MCF 10A (cell line): ENCODE data around the gene TDRD12. TPM values are rescaled to one million over a fixed set of nuclear protein-coding genes. Genes with fewer than 3 reads are reported as not detected.

Experiments used
- BruUV-seq: library from RNA; stranded (reverse); fragments of 400-500 nt; replicated peaks from 2 replicates; lab custom pipeline; 2021; lab: Mats Ljungman, UMichigan
- CTCF ChIA-PET: fragments of 300-600 bp; sonication (Branson Sonifier 250); formaldehyde crosslinking; extraction: SDS; loops from one replicate; lab custom pipeline; 2021; ENCODE audit warnings: antibody characterized with exemption, inconsistent platforms; lab: Yijun Ruan, JAX
- POLR2A ChIA-PET: fragments of 300-600, 350-650 bp; sonication (Branson Sonifier 250); formaldehyde crosslinking; extraction: SDS; loops from one replicate; lab custom pipeline; 2020; ENCODE audit warnings: antibody characterized with exemption, inconsistent platforms; lab: Yijun Ruan, JAX
- DNase-seq: peaks from one replicate; pipeline ENCODE4 v3.0.0-alpha.2; 2018; ENCODE audit not compliant: unreplicated experiment
- H3K27ac Mint-ChIP-seq: one replicate; pipeline ENCODE4 v1.8.0; 2022; ENCODE audit warnings: mild to moderate bottlenecking, low read depth, mixed read lengths; ENCODE audit not compliant: unreplicated experiment
- H3K27me3 Mint-ChIP-seq: one replicate; pipeline ENCODE4 v1.8.0; 2022; ENCODE audit warnings: mixed read lengths; ENCODE audit not compliant: insufficient read depth, unreplicated experiment
- H3K36me3 Mint-ChIP-seq: one replicate; pipeline ENCODE4 v1.8.0; 2022; ENCODE audit warnings: mild to moderate bottlenecking, moderate library complexity, mixed read lengths; ENCODE audit not compliant: insufficient read depth, unreplicated experiment
- H3K4me1 Mint-ChIP-seq: one replicate; pipeline ENCODE4 v1.8.0; 2022; ENCODE audit warnings: mixed read lengths; ENCODE audit not compliant: insufficient read depth, unreplicated experiment
- H3K4me3 Mint-ChIP-seq: one replicate; pipeline ENCODE4 v1.8.0; 2022; ENCODE audit warnings: mild to moderate bottlenecking, moderate library complexity, mixed read lengths; ENCODE audit not compliant: unreplicated experiment
- H3K9me3 Mint-ChIP-seq: one replicate; pipeline ENCODE4 v1.8.0; 2022; ENCODE audit warnings: mixed read lengths; ENCODE audit not compliant: unreplicated experiment
- intact Hi-C: fragments of 100-400 bp; cut with micrococcal nuclease; formaldehyde crosslinking; loops from 2 replicates; pipeline ENCODE4 v1.14.1; 2022
- total RNA-seq: library from RNA; stranded (reverse); gene quantifications from 2 replicates; pipeline ENCODE4 v1.2.3, GENCODE V29; 2022
- TF ChIP-seq, protein P1 (sequence below): fragments of 200-600 bp; IDR thresholded peaks from one replicate; pipeline ENCODE4 v1.8.0; 2022; ENCODE audit warnings: antibody characterized with exemption, mild to moderate bottlenecking; ENCODE audit not compliant: unreplicated experiment

Gene TDRD12
- total RNA-seq, 1 experiment from 2014 or later = 0.14 TPM

DNA sequence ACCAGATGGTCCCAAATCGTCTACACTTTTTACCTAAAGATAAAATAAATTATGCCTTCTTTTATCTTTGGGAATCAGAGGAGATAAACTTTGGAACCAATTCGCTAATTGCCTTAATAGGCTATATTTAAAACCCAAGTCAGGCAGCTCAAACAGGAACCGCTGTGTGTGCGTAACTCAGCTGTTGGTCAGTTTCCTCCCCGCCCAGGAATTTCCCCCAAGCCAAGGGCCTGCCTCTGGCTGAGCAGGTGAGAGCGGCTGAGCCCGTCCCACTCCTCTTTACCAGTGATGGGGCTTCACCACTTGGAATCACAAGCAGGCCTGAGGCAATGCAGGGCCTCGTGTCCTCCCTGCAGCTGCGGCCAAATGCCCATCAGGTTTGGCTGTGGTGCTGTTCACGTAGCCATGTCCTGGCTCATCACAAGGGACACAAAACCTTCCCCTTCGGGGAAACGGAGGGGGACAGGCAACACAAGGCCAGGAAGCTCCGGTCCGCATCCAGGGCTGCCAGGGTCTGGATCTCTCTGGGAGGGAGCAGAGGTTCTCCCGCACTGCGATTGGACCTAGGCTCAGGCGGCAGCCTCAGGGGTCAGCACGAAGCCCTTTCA, 150.5 kb downstream of the TDRD12 start:
- no TSS peak for BruUV-seq
- DNase-seq = no peak
- ChIA-PET POLR2A (no interaction called here), CTCF (no interaction called here)
- H3K9me3 Mint-ChIP-seq = no peaks in the 10 kb centered on the region
- intact Hi-C loops = no loop called here
- H3K27ac Mint-ChIP-seq = no peak overlapping the region
- H3K36me3 Mint-ChIP-seq = peaks cover 7% of the 10 kb centered on the region
- no peaks in the 10 kb centered on the region for H3K27me3 Mint-ChIP-seq
- TF ChIP-seq, protein P1, sequence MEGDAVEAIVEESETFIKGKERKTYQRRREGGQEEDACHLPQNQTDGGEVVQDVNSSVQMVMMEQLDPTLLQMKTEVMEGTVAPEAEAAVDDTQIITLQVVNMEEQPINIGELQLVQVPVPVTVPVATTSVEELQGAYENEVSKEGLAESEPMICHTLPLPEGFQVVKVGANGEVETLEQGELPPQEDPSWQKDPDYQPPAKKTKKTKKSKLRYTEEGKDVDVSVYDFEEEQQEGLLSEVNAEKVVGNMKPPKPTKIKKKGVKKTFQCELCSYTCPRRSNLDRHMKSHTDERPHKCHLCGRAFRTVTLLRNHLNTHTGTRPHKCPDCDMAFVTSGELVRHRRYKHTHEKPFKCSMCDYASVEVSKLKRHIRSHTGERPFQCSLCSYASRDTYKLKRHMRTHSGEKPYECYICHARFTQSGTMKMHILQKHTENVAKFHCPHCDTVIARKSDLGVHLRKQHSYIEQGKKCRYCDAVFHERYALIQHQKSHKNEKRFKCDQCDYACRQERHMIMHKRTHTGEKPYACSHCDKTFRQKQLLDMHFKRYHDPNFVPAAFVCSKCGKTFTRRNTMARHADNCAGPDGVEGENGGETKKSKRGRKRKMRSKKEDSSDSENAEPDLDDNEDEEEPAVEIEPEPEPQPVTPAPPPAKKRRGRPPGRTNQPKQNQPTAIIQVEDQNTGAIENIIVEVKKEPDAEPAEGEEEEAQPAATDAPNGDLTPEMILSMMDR = no peak
- no peaks in the 10 kb centered on the region for H3K4me1 Mint-ChIP-seq
- no peak overlapping the region for H3K4me3 Mint-ChIP-seq

DNA sequence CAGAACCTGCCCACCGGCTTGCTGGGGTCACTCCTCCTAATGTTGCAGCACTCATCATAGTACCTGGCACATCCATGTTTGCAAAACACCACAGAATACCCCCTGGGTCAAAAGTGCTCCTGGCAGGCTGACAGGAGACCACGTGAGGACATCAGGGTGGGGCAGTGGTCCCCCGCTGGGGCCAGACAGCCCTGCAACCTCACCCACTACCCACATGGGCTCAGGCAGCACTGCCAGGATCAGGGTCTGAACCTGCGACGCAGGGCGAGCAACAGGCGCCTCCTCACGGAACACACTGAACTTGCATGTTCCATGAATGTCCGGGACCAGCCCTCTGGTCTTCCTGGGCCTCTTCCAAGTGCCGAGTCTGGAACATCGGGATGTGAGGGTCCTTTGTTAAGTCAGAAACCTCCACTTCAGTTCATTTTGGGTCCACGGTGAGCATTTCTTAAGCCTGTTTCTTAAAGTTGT, 151.4 kb downstream of the TDRD12 start:
- intact Hi-C loops = no loop called here
- Mint-ChIP-seq H3K4me1 (no peaks in the 10 kb centered on the region), H3K9me3 (no peaks in the 10 kb centered on the region), H3K4me3 (no peak overlapping the region), H3K27me3 (no peaks in the 10 kb centered on the region), H3K27ac (no peak overlapping the region), H3K36me3 (peaks cover 7% of the 10 kb centered on the region)
- TF ChIP-seq, protein P1 = no peak
- ChIA-PET POLR2A (interaction anchor here (0.6 to 0.7 kb wide), 2 partner anchors 32 to 294 kb away, joined by 4 to 7 read pairs; no protein-coding TSS in a partner anchor), CTCF (no interaction called here)
- no peak for DNase-seq
- BruUV-seq = no TSS peak

DNA sequence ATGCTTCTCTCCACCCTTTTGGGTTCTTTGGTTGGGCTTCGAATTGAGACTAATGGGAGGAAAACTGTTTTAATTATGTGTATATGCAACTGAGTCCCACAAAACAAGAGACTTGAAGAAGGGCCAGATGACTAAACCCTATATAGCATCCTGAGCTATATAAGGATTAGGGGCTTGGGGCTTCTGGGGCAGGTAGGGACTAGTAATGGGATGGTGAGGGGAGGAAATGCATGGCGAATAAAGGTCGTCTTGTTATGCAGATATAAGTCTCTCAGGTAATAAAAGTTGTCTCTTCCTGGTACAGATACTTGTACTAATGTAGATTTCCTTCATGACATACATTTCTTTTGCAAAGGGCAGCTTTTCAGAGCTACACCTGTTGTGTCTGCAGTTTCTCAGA, 152.8 kb downstream of the TDRD12 start:
- Mint-ChIP-seq H3K9me3 (no peaks in the 10 kb centered on the region), H3K4me1 (no peaks in the 10 kb centered on the region), H3K36me3 (peaks cover 7% of the 10 kb centered on the region), H3K4me3 (no peak overlapping the region), H3K27ac (no peak overlapping the region), H3K27me3 (no peaks in the 10 kb centered on the region)
- ChIA-PET CTCF (interaction anchor here (0.8 kb wide), 1 partner anchor 14 kb away, joined by 3 read pairs; no protein-coding TSS in a partner anchor), POLR2A (no interaction called here)
- BruUV-seq = no TSS peak
- no peak for DNase-seq
- TF ChIP-seq, protein P1 = no peak
- intact Hi-C loops = no loop called here

DNA sequence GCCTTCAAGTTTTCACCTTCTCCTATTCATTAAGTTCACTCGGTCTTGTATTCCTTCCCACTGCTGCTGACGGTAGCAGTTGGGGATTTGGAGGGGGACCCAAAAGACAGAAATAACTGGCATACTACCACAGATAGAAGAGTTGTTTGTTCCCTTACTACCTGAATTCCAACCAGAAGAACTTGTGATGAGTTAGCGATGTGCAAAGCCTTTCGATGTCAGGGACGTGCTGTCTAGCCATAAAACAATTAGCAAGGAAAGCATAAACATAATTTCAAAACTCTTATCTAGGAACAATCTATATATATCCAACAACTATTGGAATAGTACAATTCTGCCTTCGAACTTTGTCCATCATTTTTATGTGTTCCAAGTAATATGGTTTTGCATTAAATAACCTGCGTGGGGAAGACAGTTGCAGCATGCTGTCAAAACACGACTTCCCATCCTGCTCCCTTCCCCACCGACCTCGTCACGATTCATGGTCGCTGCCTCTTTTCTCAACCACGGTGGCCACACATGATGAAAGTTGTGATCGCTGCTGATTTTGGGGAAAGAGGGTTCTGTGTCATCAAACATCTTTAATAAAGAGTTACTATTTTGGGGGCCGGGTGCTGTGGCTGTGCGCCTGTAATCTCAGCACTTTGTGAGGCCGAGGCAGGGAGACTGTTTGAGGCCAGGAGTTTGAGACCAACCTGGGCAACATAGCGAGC, 153.8 kb downstream of the TDRD12 start:
- intact Hi-C loops = no loop called here
- no TSS peak for BruUV-seq
- Mint-ChIP-seq H3K27me3 (no peaks in the 10 kb centered on the region), H3K4me1 (no peaks in the 10 kb centered on the region), H3K4me3 (no peak overlapping the region), H3K9me3 (no peaks in the 10 kb centered on the region), H3K36me3 (no peaks in the 10 kb centered on the region), H3K27ac (no peak overlapping the region)
- DNase-seq = no peak
- CTCF ChIA-PET = interaction anchor here (0.8 kb wide), 1 partner anchor 15 kb away, joined by 3 read pairs; no protein-coding TSS in a partner anchor
- POLR2A ChIA-PET = no interaction called here
- TF ChIP-seq, protein P1 = no peak
